HEK293 (cell line): Measurements from ENCODE around the gene FNDC11.
A peak's percentile ranks its signal among the peaks of the same experiment; 100 is the strongest.

Source experiments
- EGR2 ChIP-seq: fragments of 450-650 bp; formaldehyde crosslinking; IDR thresholded peaks from 2 replicates; pipeline ENCODE4 v1.5.1; 2016; ENCODE audit warnings: low read depth, missing biosample characterization, missing genetic modification characterization
- KLF16 ChIP-seq: fragments of 450-650 bp; formaldehyde crosslinking; IDR thresholded peaks from 2 replicates; pipeline ENCODE4 v1.5.1; 2017; ENCODE audit warnings: missing biosample characterization, missing genetic modification characterization
- KLF7 ChIP-seq: fragments of 450-650 bp; formaldehyde crosslinking; IDR thresholded peaks from 2 replicates; pipeline ENCODE4 v1.5.1; 2016; ENCODE audit warnings: missing biosample characterization, missing genetic modification characterization, borderline replicate concordance
- KLF8 ChIP-seq: fragments of 450-650 bp; formaldehyde crosslinking; IDR thresholded peaks from 2 replicates; pipeline ENCODE4 v1.5.1; 2016; ENCODE audit warnings: missing biosample characterization, missing genetic modification characterization
- REPIN1 ChIP-seq: fragments of 450-650 bp; formaldehyde crosslinking; IDR thresholded peaks from 2 replicates; pipeline ENCODE4 v1.5.1; 2017; ENCODE audit warnings: missing biosample characterization, missing genetic modification characterization, low read depth
- SCRT2 ChIP-seq: fragments of 450-650 bp; formaldehyde crosslinking; IDR thresholded peaks from 2 replicates; pipeline ENCODE4 v1.5.1; 2016; ENCODE audit warnings: missing biosample characterization, missing genetic modification characterization
- TSHZ1 ChIP-seq: fragments of 450-650 bp; formaldehyde crosslinking; IDR thresholded peaks from 2 replicates; pipeline ENCODE4 v1.5.1; 2016; ENCODE audit warnings: missing biosample characterization, missing genetic modification characterization, borderline replicate concordance
- ZBTB26 ChIP-seq: fragments of 450-650 bp; formaldehyde crosslinking; optimal IDR thresholded peaks from 2 replicates; pipeline ENCODE3; 2016; ENCODE audit warnings: missing biosample characterization, mild to moderate bottlenecking, missing genetic modification characterization
- ZFP41 ChIP-seq: fragments of 450-650 bp; formaldehyde crosslinking; IDR thresholded peaks from 2 replicates; pipeline ENCODE4 v1.5.1; 2016; ENCODE audit warnings: missing biosample characterization, missing genetic modification characterization, borderline replicate concordance
- ZNF138 ChIP-seq: fragments of 450-650 bp; formaldehyde crosslinking; IDR thresholded peaks from 2 replicates; pipeline ENCODE4 v1.5.1; 2016; ENCODE audit warnings: missing biosample characterization, missing genetic modification characterization, borderline replicate concordance
- ZNF146 ChIP-seq: fragments of 450-650 bp; formaldehyde crosslinking; IDR thresholded peaks from 2 replicates; pipeline ENCODE4 v1.5.1; 2016; ENCODE audit warnings: missing biosample characterization, missing genetic modification characterization
- ZNF174 ChIP-seq: fragments of 450-650 bp; formaldehyde crosslinking; IDR thresholded peaks from 2 replicates; pipeline ENCODE4 v1.5.0; 2017; ENCODE audit warnings: missing biosample characterization, mild to moderate bottlenecking, missing genetic modification characterization
- ZNF175 ChIP-seq: fragments of 450-650 bp; formaldehyde crosslinking; IDR thresholded peaks from 2 replicates; pipeline ENCODE4 v1.5.1; 2016; ENCODE audit warnings: missing biosample characterization, missing genetic modification characterization
- ZNF24 ChIP-seq: fragments of 450-650 bp; formaldehyde crosslinking; IDR thresholded peaks from 2 replicates; pipeline ENCODE4 v1.5.1; 2016; ENCODE audit warnings: missing biosample characterization, missing genetic modification characterization
- ZNF391 ChIP-seq: fragments of 450-650 bp; formaldehyde crosslinking; IDR thresholded peaks from 2 replicates; pipeline ENCODE4 v1.5.1; 2016; ENCODE audit warnings: low read depth, missing biosample characterization, missing genetic modification characterization, borderline replicate concordance
- ZNF501 ChIP-seq: fragments of 450-650 bp; formaldehyde crosslinking; IDR thresholded peaks from 2 replicates; pipeline ENCODE4 v1.5.1; 2016; ENCODE audit warnings: missing biosample characterization, missing genetic modification characterization
- ZNF544 ChIP-seq: fragments of 450-650 bp; formaldehyde crosslinking; IDR thresholded peaks from 2 replicates; pipeline ENCODE4 v1.5.0; 2017; ENCODE audit warnings: missing biosample characterization, missing genetic modification characterization
- ZNF621 ChIP-seq: fragments of 450-650 bp; formaldehyde crosslinking; IDR thresholded peaks from 2 replicates; pipeline ENCODE4 v1.5.1; 2017; ENCODE audit warnings: missing biosample characterization, missing genetic modification characterization
- ZNF626 ChIP-seq: fragments of 450-650 bp; sonication (Bioruptor Pico); formaldehyde crosslinking; IDR thresholded peaks from 2 replicates; pipeline ENCODE4 v1.5.1; 2018; ENCODE audit warnings: missing biosample characterization, missing genetic modification characterization, inconsistent platforms
- ZNF670 ChIP-seq: fragments of 450-650 bp; formaldehyde crosslinking; IDR thresholded peaks from 2 replicates; pipeline ENCODE4 v1.5.1; 2016; ENCODE audit warnings: missing biosample characterization, missing genetic modification characterization, low read depth
- ZNF707 ChIP-seq: fragments of 450-650 bp; formaldehyde crosslinking; IDR thresholded peaks from 2 replicates; pipeline ENCODE4 v1.5.1; 2016; ENCODE audit warnings: missing biosample characterization, missing genetic modification characterization
- ZNF747 ChIP-seq: fragments of 450-650 bp; formaldehyde crosslinking; IDR thresholded peaks from 2 replicates; pipeline ENCODE4 v1.5.1; 2016; ENCODE audit warnings: missing biosample characterization, missing genetic modification characterization
- ZNF76 ChIP-seq: fragments of 450-650 bp; formaldehyde crosslinking; IDR thresholded peaks from 2 replicates; pipeline ENCODE4; 2016; ENCODE audit warnings: low read depth, missing biosample characterization, missing genetic modification characterization, borderline replicate concordance
- ZNF785 ChIP-seq: fragments of 450-650 bp; formaldehyde crosslinking; IDR thresholded peaks from 2 replicates; pipeline ENCODE4 v1.5.1; 2016; ENCODE audit warnings: missing biosample characterization, missing genetic modification characterization
- ZSCAN16 ChIP-seq: fragments of 450-650 bp; formaldehyde crosslinking; IDR thresholded peaks from 2 replicates; pipeline ENCODE4 v1.5.1; 2016; ENCODE audit warnings: missing biosample characterization, missing genetic modification characterization
- ZSCAN23 ChIP-seq: fragments of 450-650 bp; formaldehyde crosslinking; IDR thresholded peaks from 2 replicates; pipeline ENCODE4 v1.5.1; 2016; ENCODE audit warnings: missing biosample characterization, missing genetic modification characterization
- ZXDB ChIP-seq: fragments of 450-650 bp; formaldehyde crosslinking; IDR thresholded peaks from 2 replicates; pipeline ENCODE4 v1.5.1; 2016; ENCODE audit warnings: missing biosample characterization, missing genetic modification characterization
- TF ChIP-seq, protein P1 (sequence below): fragments of 450-650 bp; formaldehyde crosslinking; IDR thresholded peaks from 2 replicates; pipeline ENCODE4 v1.5.1; 2016; ENCODE audit warnings: missing biosample characterization, missing genetic modification characterization
- TF ChIP-seq, protein P2 (sequence below): fragments of 450-650 bp; formaldehyde crosslinking; conservative IDR thresholded peaks from 2 replicates; pipeline ENCODE4 v1.5.1; 2016; ENCODE audit warnings: low read depth, missing biosample characterization, missing genetic modification characterization
- TF ChIP-seq, protein P3 (sequence below): sonication (generic); formaldehyde crosslinking; IDR thresholded peaks from 2 replicates; pipeline ENCODE4 v1.8.1; 2022; ENCODE audit warnings: mild to moderate bottlenecking, moderate library complexity, missing genetic modification reagents

The FNDC11 gene

GRCh38 chr20:63519668-63520503 is 34.1 kb upstream of the FNDC11 start (continued):
- TF ChIP-seq TSHZ1 (no peak), ZFP41 (tag by site-specific recombination) (no peak), ZNF175 (tag by site-specific recombination) (no peak), ZNF621 (tag by site-specific recombination) (no peak), ZNF174 (tag by site-specific recombination) (no peak), ZNF785 (no peak), ZNF76 (tag by site-specific recombination) (peak; percentile 27; the same call in 1 of the 2 replicates), ZNF24 (tag by site-specific recombination) (no peak), ZNF146 (tag by site-specific recombination) (no peak), ZBTB26 (peak; percentile 72), KLF7 (tag by site-specific recombination) (peak; percentile 44; the same call in 1 of the 2 replicates), ZNF670 (no peak), REPIN1 (tag by site-specific recombination) (no peak), ZNF707 (tag by site-specific recombination) (no peak), ZNF626 (tag by site-specific recombination) (no peak), KLF16 (peak; percentile 97; the same call in 1 of the 2 replicates), ZSCAN23 (tag by site-specific recombination) (no peak), ZNF544 (no peak), ZNF138 (tag by site-specific recombination) (no peak), ZNF391 (tag by site-specific recombination) (no peak), SCRT2 (tag by site-specific recombination) (no peak), ZXDB (tag by site-specific recombination) (peak; percentile 52), KLF8 (tag by site-specific recombination) (peak; percentile 69), EGR2 (tag by site-specific recombination) (peak; percentile 82), ZNF747 (tag by site-specific recombination) (no peak), ZNF501 (tag by site-specific recombination) (no peak), ZSCAN16 (tag by site-specific recombination) (no peak)
- TF ChIP-seq, protein P1, sequence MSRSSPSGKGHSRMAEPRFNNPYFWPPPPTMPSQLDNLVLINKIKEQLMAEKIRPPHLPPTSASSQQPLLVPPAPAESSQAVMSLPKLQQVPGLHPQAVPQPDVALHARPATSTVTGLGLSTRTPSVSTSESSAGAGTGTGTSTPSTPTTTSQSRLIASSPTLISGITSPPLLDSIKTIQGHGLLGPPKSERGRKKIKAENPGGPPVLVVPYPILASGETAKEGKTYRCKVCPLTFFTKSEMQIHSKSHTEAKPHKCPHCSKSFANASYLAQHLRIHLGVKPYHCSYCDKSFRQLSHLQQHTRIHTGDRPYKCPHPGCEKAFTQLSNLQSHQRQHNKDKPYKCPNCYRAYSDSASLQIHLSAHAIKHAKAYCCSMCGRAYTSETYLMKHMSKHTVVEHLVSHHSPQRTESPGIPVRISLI, result no peak
- TF ChIP-seq, protein P2, sequence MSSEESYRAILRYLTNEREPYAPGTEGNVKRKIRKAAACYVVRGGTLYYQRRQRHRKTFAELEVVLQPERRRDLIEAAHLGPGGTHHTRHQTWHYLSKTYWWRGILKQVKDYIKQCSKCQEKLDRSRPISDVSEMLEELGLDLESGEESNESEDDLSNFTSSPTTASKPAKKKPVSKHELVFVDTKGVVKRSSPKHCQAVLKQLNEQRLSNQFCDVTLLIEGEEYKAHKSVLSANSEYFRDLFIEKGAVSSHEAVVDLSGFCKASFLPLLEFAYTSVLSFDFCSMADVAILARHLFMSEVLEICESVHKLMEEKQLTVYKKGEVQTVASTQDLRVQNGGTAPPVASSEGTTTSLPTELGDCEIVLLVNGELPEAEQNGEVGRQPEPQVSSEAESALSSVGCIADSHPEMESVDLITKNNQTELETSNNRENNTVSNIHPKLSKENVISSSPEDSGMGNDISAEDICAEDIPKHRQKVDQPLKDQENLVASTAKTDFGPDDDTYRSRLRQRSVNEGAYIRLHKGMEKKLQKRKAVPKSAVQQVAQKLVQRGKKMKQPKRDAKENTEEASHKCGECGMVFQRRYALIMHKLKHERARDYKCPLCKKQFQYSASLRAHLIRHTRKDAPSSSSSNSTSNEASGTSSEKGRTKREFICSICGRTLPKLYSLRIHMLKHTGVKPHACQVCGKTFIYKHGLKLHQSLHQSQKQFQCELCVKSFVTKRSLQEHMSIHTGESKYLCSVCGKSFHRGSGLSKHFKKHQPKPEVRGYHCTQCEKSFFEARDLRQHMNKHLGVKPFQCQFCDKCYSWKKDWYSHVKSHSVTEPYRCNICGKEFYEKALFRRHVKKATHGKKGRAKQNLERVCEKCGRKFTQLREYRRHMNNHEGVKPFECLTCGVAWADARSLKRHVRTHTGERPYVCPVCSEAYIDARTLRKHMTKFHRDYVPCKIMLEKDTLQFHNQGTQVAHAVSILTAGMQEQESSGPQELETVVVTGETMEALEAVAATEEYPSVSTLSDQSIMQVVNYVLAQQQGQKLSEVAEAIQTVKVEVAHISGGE (tag by site-specific recombination), result no peak
- TF ChIP-seq, protein P3, sequence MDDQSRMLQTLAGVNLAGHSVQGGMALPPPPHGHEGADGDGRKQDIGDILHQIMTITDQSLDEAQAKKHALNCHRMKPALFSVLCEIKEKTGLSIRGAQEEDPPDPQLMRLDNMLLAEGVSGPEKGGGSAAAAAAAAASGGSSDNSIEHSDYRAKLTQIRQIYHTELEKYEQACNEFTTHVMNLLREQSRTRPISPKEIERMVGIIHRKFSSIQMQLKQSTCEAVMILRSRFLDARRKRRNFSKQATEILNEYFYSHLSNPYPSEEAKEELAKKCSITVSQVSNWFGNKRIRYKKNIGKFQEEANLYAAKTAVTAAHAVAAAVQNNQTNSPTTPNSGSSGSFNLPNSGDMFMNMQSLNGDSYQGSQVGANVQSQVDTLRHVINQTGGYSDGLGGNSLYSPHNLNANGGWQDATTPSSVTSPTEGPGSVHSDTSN (CRISPR knock-in tag), result no peak
